Activated naive CD4-positive, alpha-beta T cell treated with anti-CD3 and anti-CD28 coated beads, Interleukin-2, amount 10 ng/mL, durations not matched to agents 7 days and 5 days (primary cell): ENCODE data around the gene SERPINB3.

Experiments
- CTCF ChIA-PET: fragments of 350-600 bp; sonication (Branson Sonifier 250); formaldehyde crosslinking; loops from one replicate; lab custom pipeline; 2021; ENCODE audit warnings: antibody characterized with exemption; lab: Charles Lee
- DNase-seq: peaks from one replicate; pipeline ENCODE4 v3.0.0-alpha.2; 2020
- H3K27ac Mint-ChIP-seq: one replicate; pipeline ENCODE4 v1.8.0; 2021; ENCODE audit warnings: mild to moderate bottlenecking, moderate library complexity, mixed read lengths
- H3K27me3 Mint-ChIP-seq: one replicate; pipeline ENCODE4 v1.8.0; 2021; ENCODE audit warnings: mild to moderate bottlenecking, mixed read lengths
- H3K36me3 Mint-ChIP-seq: one replicate; pipeline ENCODE4 v1.8.0; 2021; ENCODE audit warnings: mixed read lengths
- H3K4me1 Mint-ChIP-seq: one replicate; pipeline ENCODE4 v1.8.0; 2021; ENCODE audit warnings: mixed read lengths
- H3K4me3 Mint-ChIP-seq: one replicate; pipeline ENCODE4 v1.8.0; 2021; ENCODE audit warnings: mild to moderate bottlenecking, moderate library complexity, mixed read lengths
- H3K9me3 Mint-ChIP-seq: one replicate; pipeline ENCODE4 v1.8.0; 2021; ENCODE audit warnings: mixed read lengths

The SERPINB3 gene

DNA sequence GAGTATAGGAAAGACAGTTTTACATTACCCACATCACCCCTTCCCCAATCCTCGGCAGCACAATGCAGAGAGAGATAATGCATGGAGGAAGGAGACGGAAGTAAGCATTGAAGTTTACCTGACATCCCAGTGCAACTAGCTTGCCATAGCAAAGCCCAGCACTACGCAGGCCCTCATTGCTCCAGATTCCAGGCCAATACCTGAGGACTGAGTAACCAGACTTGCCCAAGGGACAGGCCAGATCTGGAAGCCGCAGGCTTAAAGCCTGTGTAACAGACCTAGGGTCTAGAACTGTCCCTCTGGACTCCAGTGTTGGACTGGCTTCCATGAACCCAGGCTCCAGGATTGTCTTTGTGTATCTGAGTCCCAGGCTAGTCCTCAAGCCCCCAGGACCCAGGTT, 35.3 kb downstream of the SERPINB3 start:
- no peaks in the 10 kb centered on the region for H3K27me3 Mint-ChIP-seq
- no peak overlapping the region for H3K4me3 Mint-ChIP-seq
- H3K9me3 Mint-ChIP-seq, result peaks cover 38% of the 10 kb centered on the region
- DNase-seq, result no peak
- H3K4me1 Mint-ChIP-seq, result no peaks in the 10 kb centered on the region
- H3K36me3 Mint-ChIP-seq, result no peaks in the 10 kb centered on the region
- CTCF ChIA-PET, result no interaction called here
- H3K27ac Mint-ChIP-seq, result no peak overlapping the region

DNA sequence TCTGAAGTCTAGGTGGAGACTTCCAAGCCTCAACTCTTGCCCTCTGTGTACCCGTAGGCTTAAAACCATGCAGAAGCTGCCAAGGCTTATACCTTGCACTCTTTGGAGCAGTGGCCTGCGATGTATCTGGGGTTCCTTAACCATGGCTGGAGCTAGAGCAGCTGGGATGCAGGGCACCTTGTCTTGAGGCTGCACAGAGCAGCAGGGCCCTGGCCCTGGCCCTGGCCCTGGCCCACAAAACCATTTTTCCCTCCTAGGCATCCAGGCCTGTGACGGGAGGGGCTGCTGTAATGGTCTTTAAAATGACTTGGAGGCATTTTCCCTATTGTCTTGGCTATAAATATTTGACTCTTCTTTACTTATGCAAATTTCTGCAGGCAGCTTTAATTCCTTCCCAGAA, 36.8 kb downstream of the SERPINB3 start:
- CTCF ChIA-PET, result no interaction called here
- H3K4me1 Mint-ChIP-seq, result no peaks in the 10 kb centered on the region
- no peak overlapping the region for H3K27ac Mint-ChIP-seq
- H3K36me3 Mint-ChIP-seq, result no peaks in the 10 kb centered on the region
- no peaks in the 10 kb centered on the region for H3K27me3 Mint-ChIP-seq
- H3K4me3 Mint-ChIP-seq, result no peak overlapping the region
- peaks cover 38% of the 10 kb centered on the region for H3K9me3 Mint-ChIP-seq
- no peak for DNase-seq

GRCh38 chr18:63619661-63620060, 42.0 kb downstream of the SERPINB3 start:
- no peak overlapping the region for H3K27ac Mint-ChIP-seq
- H3K9me3 Mint-ChIP-seq, result peaks cover 8% of the 10 kb centered on the region
- no peaks in the 10 kb centered on the region for H3K36me3 Mint-ChIP-seq
- no peak for DNase-seq
- no peak overlapping the region for H3K4me3 Mint-ChIP-seq
- H3K4me1 Mint-ChIP-seq, result no peaks in the 10 kb centered on the region
- CTCF ChIA-PET, result no interaction called here
- H3K27me3 Mint-ChIP-seq, result no peaks in the 10 kb centered on the region

- Mint-ChIP-seq H3K27ac (no peak overlapping the region), H3K36me3 (no peaks in the 10 kb centered on the region), H3K9me3 (no peaks in the 10 kb centered on the region), H3K4me1 (no peaks in the 10 kb centered on the region), H3K4me3 (no peak overlapping the region), H3K27me3 (no peaks in the 10 kb centered on the region)
- no peak for DNase-seq
- CTCF ChIA-PET, result no interaction called here
Observed at GRCh38 chr18:63617915-63618234, 43.8 kb downstream of the SERPINB3 start.

DNA sequence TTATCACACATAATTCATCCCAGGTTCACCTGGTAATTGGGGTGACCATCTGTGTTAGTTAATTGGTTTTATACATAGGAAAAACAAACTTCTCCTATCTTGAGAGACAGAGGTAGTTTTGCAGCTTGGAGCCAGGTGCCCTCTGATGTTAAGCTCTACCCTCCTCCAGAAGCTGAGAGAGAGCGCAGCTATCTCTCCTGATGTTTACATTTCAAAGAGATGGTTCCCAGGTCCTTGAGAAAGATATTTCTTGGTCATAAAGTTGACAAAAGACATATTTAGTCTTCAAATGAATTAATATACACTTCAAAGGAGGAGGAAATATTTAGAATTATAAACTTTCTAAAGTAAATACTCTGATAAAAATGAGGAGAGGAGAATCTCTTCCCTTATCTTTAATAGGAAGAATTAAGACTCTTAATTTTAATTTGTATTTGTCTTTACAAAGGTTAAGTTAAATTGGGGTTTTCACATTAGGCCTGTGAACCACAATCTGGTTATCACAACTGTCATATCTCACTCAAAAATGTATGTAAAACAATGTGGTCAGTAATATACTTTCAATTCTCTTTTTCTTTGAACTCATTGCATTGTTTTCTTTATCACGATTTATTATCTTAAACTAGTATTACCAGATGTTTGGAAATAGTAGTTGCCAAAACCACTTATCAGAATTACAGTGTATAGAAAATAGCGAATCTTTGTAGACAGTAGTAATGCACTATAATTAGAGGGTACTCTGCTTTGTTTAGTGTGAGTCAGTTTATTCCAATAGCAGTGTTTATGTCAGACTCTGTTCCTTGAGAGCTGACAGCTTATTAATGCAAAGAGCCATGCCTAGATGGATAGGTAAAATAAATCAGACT, 44.4 kb downstream of the SERPINB3 start:
- Mint-ChIP-seq H3K9me3 (no peaks in the 10 kb centered on the region), H3K4me3 (no peak overlapping the region), H3K27me3 (no peaks in the 10 kb centered on the region), H3K4me1 (no peaks in the 10 kb centered on the region), H3K27ac (no peak overlapping the region), H3K36me3 (no peaks in the 10 kb centered on the region)
- CTCF ChIA-PET, result no interaction called here
- no peak for DNase-seq

DNA sequence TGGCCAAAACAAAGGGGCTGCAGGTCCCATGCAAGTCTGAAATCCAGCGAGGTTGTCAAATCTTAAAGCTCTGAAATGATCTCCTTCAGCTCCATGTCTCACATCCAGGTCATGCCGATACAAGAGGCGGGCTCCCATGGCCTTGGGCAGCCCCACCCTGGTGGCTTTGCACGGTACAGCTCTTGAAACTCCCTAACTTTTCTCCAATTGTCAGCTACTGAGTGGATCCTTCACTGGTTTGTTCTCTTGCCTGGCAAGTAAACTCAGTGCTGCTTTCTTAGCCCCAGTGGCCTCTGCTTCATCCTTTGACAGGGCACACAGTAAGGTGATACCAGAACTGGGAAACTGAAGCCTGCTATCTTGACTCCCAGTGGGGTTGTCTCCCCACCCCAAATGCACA, 48.3 kb downstream of the SERPINB3 start:
- no peak overlapping the region for H3K27ac Mint-ChIP-seq
- no peaks in the 10 kb centered on the region for H3K9me3 Mint-ChIP-seq
- H3K4me3 Mint-ChIP-seq, result no peak overlapping the region
- DNase-seq, result no peak
- H3K27me3 Mint-ChIP-seq, result no peaks in the 10 kb centered on the region
- CTCF ChIA-PET, result no interaction called here
- no peaks in the 10 kb centered on the region for H3K36me3 Mint-ChIP-seq
- no peaks in the 10 kb centered on the region for H3K4me1 Mint-ChIP-seq

- Mint-ChIP-seq H3K27ac (no peak overlapping the region), H3K9me3 (no peaks in the 10 kb centered on the region), H3K4me1 (no peaks in the 10 kb centered on the region), H3K36me3 (no peaks in the 10 kb centered on the region), H3K27me3 (no peaks in the 10 kb centered on the region), H3K4me3 (no peak overlapping the region)
- DNase-seq, result no peak
- CTCF ChIA-PET, result interaction anchor here (0.9 kb wide), 1 partner anchor 88 kb away, joined by 3 read pairs; no protein-coding TSS in a partner anchor
Observed at GRCh38 chr18:63606526-63606925, 55.2 kb downstream of the SERPINB3 start.
